G401.6 (cell line): ENCODE data around the gene CHERP.

Experiments used
- FAIRE-seq: peaks from 2 replicates; lab custom pipeline; 2012; peaks lifted over from hg19 to GRCh38; lab: Jason Lieb, UNC

Gene CHERP

GRCh38 chr19:16542910-16543472, 754 bp upstream of the CHERP start:
- FAIRE-seq, result no peak

- no peak for FAIRE-seq
Observed at GRCh38 chr19:16541526-16542044, 652 bp downstream of the CHERP start.

- no peak for FAIRE-seq
Observed at GRCh38 chr19:16540948-16541347, 1.3 kb downstream of the CHERP start.

DNA sequence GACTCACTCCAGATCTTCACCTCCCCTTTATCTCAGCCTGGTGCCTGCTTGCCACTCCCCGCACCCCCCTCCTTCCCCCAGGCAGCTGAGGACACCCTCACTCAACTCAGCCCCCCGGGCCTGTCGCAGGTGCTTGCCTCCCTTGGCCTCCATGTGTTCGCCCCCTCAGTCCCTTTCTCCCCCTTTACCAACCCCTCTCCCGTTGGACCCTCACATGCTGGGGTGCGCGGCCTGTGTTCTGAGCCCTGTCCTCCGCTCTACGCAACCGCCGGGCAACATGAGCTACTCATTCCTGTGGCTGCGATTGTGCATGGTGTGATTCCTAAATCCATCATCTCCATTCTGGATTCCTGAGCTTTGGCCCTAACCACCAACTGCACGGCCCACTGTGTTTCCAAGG, 5.1 kb downstream of the CHERP start:
- no peak for FAIRE-seq

- no peak for FAIRE-seq
Observed at GRCh38 chr19:16536130-16536529, 6.1 kb downstream of the CHERP start.

GRCh38 chr19:16535381-16535780, 6.9 kb downstream of the CHERP start:
- FAIRE-seq, result no peak

GRCh38 chr19:16532440-16533234, 9.6 kb downstream of the CHERP start:
- no peak for FAIRE-seq

GRCh38 chr19:16531380-16531669, 10.9 kb downstream of the CHERP start:
- FAIRE-seq, result no peak

GRCh38 chr19:16530540-16531379, 11.5 kb downstream of the CHERP start:
- no peak for FAIRE-seq

DNA sequence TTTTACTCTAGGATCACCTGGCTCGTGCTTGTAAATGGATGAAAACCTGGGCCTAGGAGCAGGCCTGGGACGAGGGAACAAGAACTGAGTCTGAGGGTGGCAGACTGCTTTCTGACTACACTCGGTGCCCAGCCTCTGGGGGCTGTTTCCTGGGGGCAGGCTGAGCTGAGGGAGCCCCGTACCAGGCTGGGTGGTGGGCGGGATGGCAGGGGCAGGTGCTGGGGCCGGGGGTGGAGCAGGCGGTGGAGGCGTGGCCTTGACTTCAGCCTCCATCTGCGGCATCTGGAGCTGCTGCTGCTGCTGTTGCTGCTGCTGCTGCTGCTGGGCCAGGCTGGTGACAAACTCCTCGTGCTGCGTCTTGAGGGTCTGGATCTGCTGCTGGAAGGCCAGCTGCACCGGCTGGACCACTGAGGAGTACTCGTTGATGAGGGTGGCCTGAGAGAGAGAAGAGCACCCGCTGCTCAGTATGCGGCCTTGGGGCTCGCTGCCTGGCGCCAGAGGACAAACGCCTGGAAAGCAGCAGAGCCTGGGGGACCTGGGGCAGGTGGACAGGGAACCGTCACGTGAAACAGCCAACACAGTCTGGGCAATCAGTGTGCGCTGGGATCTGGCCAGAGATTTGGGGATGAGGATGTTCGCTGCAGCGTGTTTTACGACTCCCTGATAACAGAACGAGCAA, 12.6 kb downstream of the CHERP start:
- FAIRE-seq, result no peak

DNA sequence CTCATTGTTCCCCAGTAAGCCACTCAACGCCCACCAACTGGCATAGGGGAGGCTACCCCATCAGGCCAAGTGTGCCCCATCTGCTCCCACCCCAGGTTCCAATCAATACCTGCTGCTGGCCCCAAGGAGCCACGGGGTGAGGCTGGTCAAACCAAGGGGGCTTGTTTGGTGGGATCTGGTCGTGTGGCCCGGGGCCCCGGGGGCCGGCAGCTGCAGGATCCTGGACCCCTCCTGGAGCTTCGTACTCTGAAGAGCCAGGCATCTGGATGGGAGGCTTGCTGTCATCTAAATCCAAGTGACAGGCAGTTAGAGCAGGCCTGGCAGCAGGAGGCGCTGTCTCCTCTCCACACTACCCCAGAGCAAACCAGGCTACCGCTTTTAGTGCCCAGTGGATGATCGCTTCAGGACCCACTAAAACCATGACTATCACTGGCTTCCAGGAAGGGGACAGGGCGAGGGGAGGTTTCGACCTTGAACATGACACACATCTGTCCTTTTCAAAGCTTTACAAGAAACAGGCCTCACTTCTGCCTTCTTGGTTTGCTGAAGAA, 14.2 kb downstream of the CHERP start:
- no peak for FAIRE-seq

DNA sequence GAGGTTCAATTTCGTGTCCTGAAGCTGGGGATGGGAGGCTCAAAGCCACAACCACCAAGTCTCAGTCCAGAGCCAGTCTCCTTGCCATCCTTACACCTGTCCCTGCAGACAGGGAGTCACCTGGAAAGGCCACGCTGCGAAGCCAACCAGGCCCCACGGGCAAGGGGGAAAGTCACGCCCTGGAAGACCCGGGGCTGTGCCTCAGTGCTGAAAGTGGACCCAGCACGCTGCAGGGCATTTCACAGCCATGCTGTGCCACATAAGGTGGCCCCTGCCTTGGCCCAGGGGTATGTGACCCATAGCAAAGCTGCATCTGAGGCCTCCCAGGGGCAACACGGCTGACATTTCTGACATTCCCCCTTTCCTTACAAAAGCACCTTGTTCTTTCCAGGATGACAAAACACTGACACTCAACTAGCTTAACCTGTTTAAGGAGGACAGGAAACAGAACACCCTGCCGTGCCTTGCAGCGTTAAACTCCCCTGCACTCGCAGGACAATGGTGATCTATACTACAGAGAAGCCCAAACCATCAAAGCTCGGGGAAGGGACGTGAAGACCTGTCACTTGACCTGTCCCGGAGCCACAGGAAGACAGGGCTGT, 14.8 kb downstream of the CHERP start:
- FAIRE-seq, result no peak

- no peak for FAIRE-seq
Observed at GRCh38 chr19:16525751-16526481, 16.3 kb downstream of the CHERP start.

GRCh38 chr19:16524991-16525734, 17.1 kb downstream of the CHERP start:
- FAIRE-seq, result no peak

- no peak for FAIRE-seq
Observed at GRCh38 chr19:16522559-16523377, 19.5 kb downstream of the CHERP start.

GRCh38 chr19:16521715-16522289, 20.4 kb downstream of the CHERP start:
- no peak for FAIRE-seq

GRCh38 chr19:16520986-16521624, 21.1 kb downstream of the CHERP start:
- no peak for FAIRE-seq
